HK-2 (cell line): ENCODE data around the gene DOP1A.

ENCODE experiments used
- DNase-seq: peaks from one replicate; pipeline ENCODE4 v3.0.0-alpha.2; 2018; ENCODE audit not compliant: unreplicated experiment

The DOP1A gene

DNA sequence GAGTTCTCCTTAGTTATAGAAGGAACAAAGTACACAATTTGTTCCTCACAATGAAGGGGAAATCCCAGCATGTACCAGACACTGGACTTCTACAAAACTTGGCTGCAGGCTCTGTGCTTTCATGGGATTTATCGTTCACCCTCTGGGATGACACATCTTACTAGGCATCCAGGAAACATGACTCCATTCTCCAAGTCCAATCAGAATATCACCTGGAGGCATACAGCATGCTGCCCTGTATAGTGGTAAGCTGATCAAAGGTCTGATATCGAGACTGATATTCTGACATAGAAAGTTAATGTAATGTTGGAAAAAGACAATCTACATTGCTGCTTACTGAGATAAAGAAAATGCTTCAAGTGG, 132.4 kb downstream of the DOP1A start:
- DNase-seq, result peak; percentile 57

- DNase-seq, result no peak
These were observed 134.6 kb downstream of the DOP1A start for GRCh38 chr6:83202031-83202430.

DNA sequence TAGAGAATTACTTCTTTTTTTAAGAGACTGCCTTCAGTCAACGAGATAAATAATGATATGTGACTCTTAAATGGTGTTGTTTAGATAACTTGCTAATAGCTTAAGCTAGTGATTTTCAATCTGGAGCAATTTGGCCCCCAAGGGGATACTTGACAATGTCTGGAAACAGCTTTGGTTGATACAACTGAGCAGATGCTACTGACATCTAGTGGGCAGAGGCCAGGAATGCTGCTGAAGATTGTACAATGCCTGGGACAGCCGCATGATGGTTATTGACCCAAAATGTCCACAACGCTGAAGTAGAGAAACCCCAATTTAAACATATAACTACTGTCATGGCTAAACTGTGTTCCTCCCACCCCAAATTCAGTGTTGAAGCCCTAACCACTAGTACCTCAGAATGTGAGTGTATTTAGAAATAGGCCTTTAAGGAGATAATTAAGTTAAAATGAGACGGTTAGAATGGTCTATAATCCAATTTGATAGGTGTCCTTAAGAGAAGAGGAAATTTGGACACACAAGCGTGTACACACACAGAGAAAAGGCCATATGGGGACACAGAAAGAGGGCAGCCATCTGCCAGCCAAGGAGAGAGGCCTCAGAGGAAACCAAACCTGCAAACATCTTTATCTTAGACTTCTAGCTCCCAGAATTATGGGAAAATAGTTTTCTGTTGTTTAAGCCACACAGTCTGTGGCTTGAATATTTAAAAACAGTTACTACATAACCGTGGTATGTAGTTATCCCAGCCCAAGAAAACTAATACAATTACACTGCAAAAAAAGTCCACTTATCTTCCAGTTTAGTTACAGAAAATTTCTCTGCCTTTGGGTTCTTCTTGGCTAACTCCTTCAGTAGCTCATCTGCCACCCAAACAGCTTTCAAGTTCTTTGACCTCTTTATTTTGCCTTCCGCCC, 147.9 kb downstream of the DOP1A start:
- DNase-seq, result peak; percentile 38

GRCh38 chr6:83216806-83217205, 149.3 kb downstream of the DOP1A start:
- DNase-seq, result no peak
